Stimulated activated CD4-positive, alpha-beta T cell treated with anti-CD3 and anti-CD28 coated beads, Interleukin-1b, Interleukin-23, amount 100 ng/mL, for 48 hours (primary cell): ENCODE results near the gene ERBB2.
A peak's percentile ranks its signal among the peaks of the same experiment; 100 is the strongest.

ENCODE experiments used
- DNase-seq: peaks from one replicate; pipeline ENCODE4 v3.0.0-alpha.2; 2020

Gene ERBB2

DNA sequence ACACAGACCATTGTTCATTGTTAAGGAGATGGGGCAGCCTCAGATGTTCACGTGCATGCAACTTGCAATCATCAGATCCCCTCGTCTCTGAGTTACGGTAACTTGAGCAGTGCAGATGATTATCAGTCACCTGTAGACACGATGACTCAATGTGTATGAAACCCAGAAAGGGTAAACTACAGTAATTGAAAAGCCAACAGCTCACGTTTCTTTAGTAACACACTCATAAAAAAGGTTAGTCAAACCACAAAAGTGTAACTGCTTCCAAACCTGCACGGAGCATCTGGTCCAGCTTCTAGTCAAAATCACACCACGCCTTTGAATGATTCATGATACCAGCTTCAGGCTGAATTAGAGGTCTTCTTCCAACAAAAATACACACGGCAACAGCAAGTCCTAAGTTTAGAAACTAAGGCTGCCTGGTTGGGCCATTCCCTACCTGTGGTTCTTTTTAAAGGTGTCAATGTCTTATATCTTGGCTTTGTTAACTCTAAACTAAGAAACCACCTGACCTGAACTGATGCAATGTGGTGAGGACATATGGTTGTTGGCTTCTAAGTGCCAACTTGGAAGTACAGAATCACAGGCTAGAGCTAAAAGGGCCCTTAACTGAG is 70.2 kb downstream of the ERBB2 start:
- DNase-seq: peak; percentile 82

DNA sequence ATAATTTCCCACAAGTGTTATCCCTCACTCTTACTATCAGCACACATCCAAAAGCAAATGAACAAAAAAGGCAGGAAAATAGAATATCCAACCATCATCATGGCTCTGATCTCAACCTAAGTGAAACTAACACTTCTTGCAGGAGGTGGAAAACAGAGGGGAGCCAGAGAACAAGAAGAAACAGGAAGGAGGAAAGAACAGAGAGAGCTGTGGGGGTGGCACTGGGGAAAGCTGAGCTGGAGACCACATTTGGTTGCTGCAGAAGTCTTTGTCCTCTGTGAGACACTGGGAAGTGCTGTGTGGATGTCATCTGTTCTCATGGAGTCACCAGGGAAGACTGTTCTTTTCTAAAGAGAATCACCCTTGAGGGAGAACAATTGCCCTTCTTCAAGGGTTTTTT is 72.6 kb downstream of the ERBB2 start:
- no peak for DNase-seq

GRCh38 chr17:39772987-39773934 is 73.4 kb downstream of the ERBB2 start:
- no peak for DNase-seq

- no peak for DNase-seq
Measured at GRCh38 chr17:39774047-39774446, 74.2 kb downstream of the ERBB2 start.

- no peak for DNase-seq
Measured at GRCh38 chr17:39775031-39775430, 75.2 kb downstream of the ERBB2 start.

DNA sequence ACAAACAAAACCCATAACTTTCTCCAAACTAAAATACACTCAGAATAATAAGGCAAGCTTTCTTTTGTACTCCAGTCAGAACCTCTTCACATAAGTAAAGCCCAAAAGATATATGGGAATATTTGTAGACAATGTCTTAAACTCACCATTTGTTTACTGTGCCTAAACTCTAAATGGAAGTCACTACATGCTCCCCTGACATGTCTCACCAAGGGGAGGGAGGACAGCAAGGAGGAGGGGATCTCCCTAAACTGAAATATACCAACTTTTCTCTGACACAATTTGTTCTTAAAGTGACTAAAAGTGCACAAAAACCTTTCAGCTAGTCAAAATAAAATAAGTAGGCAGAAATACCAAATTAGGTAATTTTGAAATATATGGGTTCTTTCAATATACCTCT is 76.4 kb downstream of the ERBB2 start:
- peak; percentile 32 for DNase-seq

- DNase-seq: no peak
Measured at GRCh38 chr17:39777534-39778365, 77.9 kb downstream of the ERBB2 start.
